GM18951 (cell line): ENCODE data around the gene PRKCE.

Source experiments
- POLR2A ChIP-seq: IDR thresholded peaks from 4 replicates; pipeline ENCODE4 v1.6.1; 2011; ENCODE audit warnings: mild to moderate bottlenecking; ENCODE audit not compliant: insufficient read length, insufficient read depth; ENCODE audit errors: extremely low read depth
- in situ Hi-C: fragments of 300-500 bp; cut with MboI; formaldehyde crosslinking; loops from one replicate; pipeline ENCODE4 v1.12.0; 2022; ENCODE audit warnings: low sequenced_read_pairs, mixed read lengths, inconsistent platforms; ENCODE audit not compliant: unreplicated experiment

The PRKCE gene

DNA sequence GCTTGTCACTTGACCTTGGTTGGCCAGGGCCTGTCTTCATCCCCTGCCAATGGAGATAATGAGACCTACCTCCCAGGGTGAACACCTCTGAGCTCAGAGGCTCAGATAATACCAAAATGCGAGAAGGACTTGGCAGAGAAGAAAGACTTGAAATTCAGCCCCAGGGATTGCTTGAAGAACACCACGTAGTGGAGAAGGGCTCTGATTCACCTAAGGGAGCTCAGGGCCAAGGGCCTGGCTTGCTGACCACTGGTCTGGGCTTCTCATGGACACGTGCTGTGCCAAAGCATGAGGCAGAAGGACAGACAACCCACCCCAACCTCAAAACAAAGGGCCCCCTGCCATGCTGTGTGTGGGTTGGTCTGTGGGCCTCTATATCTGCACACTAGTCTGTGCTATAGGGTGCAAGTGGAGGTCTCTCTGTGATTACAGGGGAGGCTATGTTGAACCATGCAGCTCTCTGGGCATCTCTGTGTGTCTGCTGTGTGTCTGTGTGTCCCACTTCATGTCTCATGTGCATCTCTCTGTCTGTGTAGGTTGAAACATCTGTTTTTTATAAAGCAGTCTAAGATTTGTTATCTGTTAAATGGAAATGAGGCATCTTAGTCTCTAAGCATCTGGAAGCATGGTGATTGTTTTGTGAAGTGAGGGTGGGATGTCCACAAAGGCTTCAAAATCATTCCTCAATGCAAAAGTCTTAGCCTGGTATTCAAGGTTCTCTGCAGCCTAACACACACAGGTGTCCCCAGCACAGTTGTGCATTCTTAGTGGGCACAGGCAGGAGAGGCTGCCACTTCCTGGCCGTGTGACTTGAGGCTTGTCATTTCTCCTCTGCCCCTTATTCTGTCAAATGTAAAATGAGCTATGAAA is 584.8 kb downstream of the PRKCE start:
- in situ Hi-C loops: loop anchor here (25.0 kb wide), 1 partner anchor 401 kb away; no protein-coding TSS in a partner anchor
- TF ChIP-seq POLR2A: no peak

DNA sequence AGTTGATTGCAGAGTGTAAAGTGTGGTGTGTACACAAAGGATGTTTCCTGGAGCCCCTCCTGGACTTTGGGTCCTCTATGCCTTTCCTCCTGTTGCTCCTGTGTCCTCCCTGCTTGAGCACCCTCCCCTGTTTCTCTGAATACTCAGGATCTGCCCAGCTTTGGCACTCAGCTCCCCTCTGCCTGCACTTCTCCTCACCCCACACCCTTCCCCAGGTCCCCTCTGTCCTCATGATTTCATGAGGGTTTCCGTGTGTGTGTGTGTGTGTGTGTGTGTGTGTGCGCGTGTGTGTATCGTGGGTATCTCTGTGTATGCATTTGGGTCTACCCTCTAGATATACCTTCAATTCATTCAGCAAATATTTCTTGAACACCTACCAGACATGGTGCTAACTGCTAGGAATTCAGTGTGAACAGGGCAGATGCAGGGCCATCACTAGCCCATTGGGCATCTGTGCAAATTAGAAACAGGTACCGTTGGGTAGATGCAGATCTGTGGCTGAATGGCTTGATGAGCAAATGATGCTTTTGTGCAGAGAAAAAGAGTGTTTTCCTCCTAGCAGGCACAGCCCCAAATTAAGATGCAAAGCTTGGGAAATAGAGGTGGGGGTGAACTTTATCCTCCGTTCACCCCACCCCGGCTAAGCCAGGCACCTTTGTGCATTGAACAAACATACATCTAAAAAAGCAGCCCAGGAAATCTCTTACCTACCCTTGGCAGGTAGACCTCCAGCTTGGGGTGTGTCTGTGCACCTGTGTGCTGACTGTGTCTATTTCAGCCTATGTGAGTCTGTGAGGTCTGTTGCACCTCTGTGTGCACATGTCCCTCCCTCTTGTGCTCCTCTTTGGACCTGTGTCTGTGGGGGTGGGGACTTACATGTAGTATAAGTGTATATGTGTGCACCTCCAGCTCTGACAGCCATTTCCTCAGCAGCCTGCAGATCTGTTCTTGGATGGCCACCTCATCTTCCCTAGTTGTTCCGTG is 585.7 kb downstream of the PRKCE start:
- no peak for TF ChIP-seq POLR2A
- in situ Hi-C loops: loop anchor here (25.0 kb wide), 1 partner anchor 400 kb away; no protein-coding TSS in a partner anchor
